ENCODE results near the gene WDR18.
"Not testable (repeated sequence)": the region's sequence is repeated elsewhere in the genome, so short reads cannot be mapped to it uniquely, and the experiment has no call there.

WDR18 gene

GRCh38 chr19:950352-951066 lies 33.6 kb upstream of the WDR18 start:
- DNase-seq (ENCODE audit: low spot score), result no peak

- no peak for DNase-seq (ENCODE audit: low spot score)
Measured at GRCh38 chr19:952049-952679, 32.0 kb upstream of the WDR18 start.

GRCh38 chr19:952680-953444 lies 31.3 kb upstream of the WDR18 start:
- DNase-seq (ENCODE audit: low spot score), result no peak

- DNase-seq (ENCODE audit: low spot score), result no peak
Measured at GRCh38 chr19:953445-954271, 30.5 kb upstream of the WDR18 start.

- DNase-seq (ENCODE audit: low spot score), result no peak
Measured at GRCh38 chr19:954272-954671, 29.9 kb upstream of the WDR18 start.

- DNase-seq (ENCODE audit: low spot score), result no peak
Measured at GRCh38 chr19:954672-955494, 29.3 kb upstream of the WDR18 start.

- no peak for DNase-seq (ENCODE audit: low spot score)
Measured at GRCh38 chr19:955803-956765, 28.1 kb upstream of the WDR18 start.

GRCh38 chr19:956766-957440 lies 27.2 kb upstream of the WDR18 start:
- no peak for DNase-seq (ENCODE audit: low spot score)

GRCh38 chr19:957578-957977 lies 26.6 kb upstream of the WDR18 start:
- DNase-seq (ENCODE audit: low spot score), result not testable (repeated sequence)

GRCh38 chr19:958967-959855 lies 24.9 kb upstream of the WDR18 start:
- peak; percentile 68 for DNase-seq (ENCODE audit: low spot score)

- DNase-seq (ENCODE audit: low spot score), result no peak
Measured at GRCh38 chr19:960020-960419, 24.1 kb upstream of the WDR18 start.

GRCh38 chr19:960601-960938 lies 23.6 kb upstream of the WDR18 start:
- DNase-seq (ENCODE audit: low spot score), result no peak

GRCh38 chr19:961866-962620 lies 22.1 kb upstream of the WDR18 start:
- no peak for DNase-seq (ENCODE audit: low spot score)

GRCh38 chr19:962683-963400 lies 21.3 kb upstream of the WDR18 start:
- no peak for DNase-seq (ENCODE audit: low spot score)

- DNase-seq (ENCODE audit: low spot score), result no peak
Measured at GRCh38 chr19:963486-963951, 20.6 kb upstream of the WDR18 start.

GRCh38 chr19:964116-964520 lies 20.0 kb upstream of the WDR18 start:
- no peak for DNase-seq (ENCODE audit: low spot score)

Data from SW480 (cell line).